Measurements from ENCODE around the gene IL17F. TPM values are rescaled to one million over a fixed set of nuclear protein-coding genes. Genes with fewer than 3 reads are reported as not detected.

The IL17F gene
- total and polyA plus RNA-seq, 2 donors (not counting 1 experiment from before 2014, with no cell fraction given): not detected

DNA sequence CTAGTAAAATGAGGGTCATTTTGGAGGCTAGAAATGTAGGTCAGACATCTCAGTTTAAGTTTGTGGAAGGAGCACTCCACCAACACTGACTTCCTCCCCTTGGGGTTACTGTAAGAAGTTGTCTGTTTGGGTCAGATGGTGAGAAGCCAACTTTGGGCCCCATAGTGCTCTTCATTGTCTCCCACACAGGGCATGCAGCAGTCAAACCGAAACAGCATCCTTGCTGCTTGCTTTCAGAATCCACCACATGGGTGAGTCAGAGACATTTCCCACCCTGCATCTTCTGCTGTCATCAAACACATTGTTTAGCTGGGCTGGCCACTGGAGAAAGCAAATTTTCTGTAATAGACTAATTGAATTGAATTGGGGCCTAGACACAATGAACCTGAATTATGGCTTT lies 16.8 kb downstream of the IL17F start:
- TF ChIP-seq EZH2 (IDR thresholded peaks at IDR 0.05; ENCODE audit: low read length, missing control alignments): no peak
- TF ChIP-seq, protein P1, sequence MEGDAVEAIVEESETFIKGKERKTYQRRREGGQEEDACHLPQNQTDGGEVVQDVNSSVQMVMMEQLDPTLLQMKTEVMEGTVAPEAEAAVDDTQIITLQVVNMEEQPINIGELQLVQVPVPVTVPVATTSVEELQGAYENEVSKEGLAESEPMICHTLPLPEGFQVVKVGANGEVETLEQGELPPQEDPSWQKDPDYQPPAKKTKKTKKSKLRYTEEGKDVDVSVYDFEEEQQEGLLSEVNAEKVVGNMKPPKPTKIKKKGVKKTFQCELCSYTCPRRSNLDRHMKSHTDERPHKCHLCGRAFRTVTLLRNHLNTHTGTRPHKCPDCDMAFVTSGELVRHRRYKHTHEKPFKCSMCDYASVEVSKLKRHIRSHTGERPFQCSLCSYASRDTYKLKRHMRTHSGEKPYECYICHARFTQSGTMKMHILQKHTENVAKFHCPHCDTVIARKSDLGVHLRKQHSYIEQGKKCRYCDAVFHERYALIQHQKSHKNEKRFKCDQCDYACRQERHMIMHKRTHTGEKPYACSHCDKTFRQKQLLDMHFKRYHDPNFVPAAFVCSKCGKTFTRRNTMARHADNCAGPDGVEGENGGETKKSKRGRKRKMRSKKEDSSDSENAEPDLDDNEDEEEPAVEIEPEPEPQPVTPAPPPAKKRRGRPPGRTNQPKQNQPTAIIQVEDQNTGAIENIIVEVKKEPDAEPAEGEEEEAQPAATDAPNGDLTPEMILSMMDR (conservative IDR thresholded peaks at IDR 0.05 in 1 of 2, IDR thresholded peaks at IDR 0.05 in 1 of 2; ENCODE audit: low read depth in 1 of 2, low read length in 2 of 2): no peak
- Histone ChIP-seq H3K4me3 (replicated peaks in 1 of 4; ENCODE audit: control extremely low read depth in 1 of 4, insufficient read depth in 1 of 4, low read depth in 3 of 4, low read length in 4 of 4) (no peak overlapping the region), H3K4me1 (ENCODE audit: control insufficient read depth, extremely low read depth, insufficient read depth, low read length) (no peaks in the 10 kb centered on the region), H3K36me3 (ENCODE audit: control insufficient read depth, insufficient read depth, low read length) (no peaks in the 10 kb centered on the region), H2AFZ (ENCODE audit: low read length) (no peak overlapping the region), H3K27ac (ENCODE audit: insufficient read depth, low read length) (no peak overlapping the region), H3K79me2 (ENCODE audit: control insufficient read depth, insufficient read depth, low read length) (no peaks in the 10 kb centered on the region), H3K27me3 (ENCODE audit: control insufficient read depth, insufficient read depth, low read length) (no peaks in the 10 kb centered on the region), H3K4me2 (ENCODE audit: extremely low read depth, insufficient read depth, low read length) (no peak overlapping the region), H3K9me3 (ENCODE audit: control insufficient read depth, insufficient read depth, low read depth, low read length) (no peaks in the 10 kb centered on the region), H3K9ac (ENCODE audit: insufficient read depth, low read length) (no peak overlapping the region), H4K20me1 (ENCODE audit: control insufficient read depth, extremely low read depth, insufficient read depth, low read length) (no peaks in the 10 kb centered on the region)
- no peak for DNase-seq (ENCODE audit: low read depth in 2 of 2)

DNA sequence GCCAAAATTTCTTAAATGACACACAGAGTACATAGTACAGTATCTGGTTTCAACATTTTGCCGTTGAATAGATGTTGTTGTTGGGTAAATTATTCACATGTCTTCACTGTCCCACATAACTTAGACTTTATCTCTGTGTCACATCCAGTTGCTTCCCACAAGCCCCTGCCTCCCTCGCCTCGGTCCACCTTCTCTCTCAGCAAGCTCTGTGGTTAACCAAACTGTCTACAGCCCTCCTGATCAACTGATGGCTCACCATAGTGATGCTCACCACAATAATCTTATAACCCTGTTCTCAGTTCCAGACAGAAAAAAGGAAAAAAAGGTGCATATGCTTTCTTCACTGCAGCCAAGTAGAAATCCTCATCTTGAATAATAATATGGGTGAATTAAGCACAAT lies 23.0 kb downstream of the IL17F start:
- DNase-seq (ENCODE audit: low read depth in 2 of 2): peak in 1 of 2 donors; percentile 18
- H3K4me2 ChIP-seq (ENCODE audit: extremely low read depth, insufficient read depth, low read length): no peak overlapping the region
- TF ChIP-seq EZH2 (IDR thresholded peaks at IDR 0.05; ENCODE audit: low read length, missing control alignments): no peak
- TF ChIP-seq, protein P1 (conservative IDR thresholded peaks at IDR 0.05 in 1 of 2, IDR thresholded peaks at IDR 0.05 in 1 of 2; ENCODE audit: low read depth in 1 of 2, low read length in 2 of 2): no peak
- H2AFZ ChIP-seq (ENCODE audit: low read length): no peak overlapping the region
- H3K27ac ChIP-seq (ENCODE audit: insufficient read depth, low read length): no peak overlapping the region
- no peaks in the 10 kb centered on the region for H3K27me3 ChIP-seq (ENCODE audit: control insufficient read depth, insufficient read depth, low read length)
- no peaks in the 10 kb centered on the region for H3K4me1 ChIP-seq (ENCODE audit: control insufficient read depth, extremely low read depth, insufficient read depth, low read length)
- H3K9me3 ChIP-seq (ENCODE audit: control insufficient read depth, insufficient read depth, low read depth, low read length): no peaks in the 10 kb centered on the region
- no peaks in the 10 kb centered on the region for H3K36me3 ChIP-seq (ENCODE audit: control insufficient read depth, insufficient read depth, low read length)
- no peaks in the 10 kb centered on the region for H4K20me1 ChIP-seq (ENCODE audit: control insufficient read depth, extremely low read depth, insufficient read depth, low read length)
- no peak overlapping the region for H3K9ac ChIP-seq (ENCODE audit: insufficient read depth, low read length)
- no peak overlapping the region for H3K4me3 ChIP-seq (replicated peaks in 1 of 4; ENCODE audit: control extremely low read depth in 1 of 4, insufficient read depth in 1 of 4, low read depth in 3 of 4, low read length in 4 of 4)
- no peaks in the 10 kb centered on the region for H3K79me2 ChIP-seq (ENCODE audit: control insufficient read depth, insufficient read depth, low read length)

- Histone ChIP-seq H4K20me1 (ENCODE audit: control insufficient read depth, extremely low read depth, insufficient read depth, low read length) (no peaks in the 10 kb centered on the region), H3K4me1 (ENCODE audit: control insufficient read depth, extremely low read depth, insufficient read depth, low read length) (no peaks in the 10 kb centered on the region), H2AFZ (ENCODE audit: low read length) (no peak overlapping the region), H3K27ac (ENCODE audit: insufficient read depth, low read length) (no peak overlapping the region), H3K36me3 (ENCODE audit: control insufficient read depth, insufficient read depth, low read length) (no peaks in the 10 kb centered on the region), H3K9ac (ENCODE audit: insufficient read depth, low read length) (no peak overlapping the region), H3K4me3 (replicated peaks in 1 of 4; ENCODE audit: control extremely low read depth in 1 of 4, insufficient read depth in 1 of 4, low read depth in 3 of 4, low read length in 4 of 4) (no peak overlapping the region), H3K4me2 (ENCODE audit: extremely low read depth, insufficient read depth, low read length) (no peak overlapping the region), H3K9me3 (ENCODE audit: control insufficient read depth, insufficient read depth, low read depth, low read length) (no peaks in the 10 kb centered on the region), H3K79me2 (ENCODE audit: control insufficient read depth, insufficient read depth, low read length) (no peaks in the 10 kb centered on the region), H3K27me3 (ENCODE audit: control insufficient read depth, insufficient read depth, low read length) (peaks cover 6% of the 10 kb centered on the region)
- TF ChIP-seq, protein P1 (conservative IDR thresholded peaks at IDR 0.05 in 1 of 2, IDR thresholded peaks at IDR 0.05 in 1 of 2; ENCODE audit: low read depth in 1 of 2, low read length in 2 of 2): no peak
- TF ChIP-seq EZH2 (IDR thresholded peaks at IDR 0.05; ENCODE audit: low read length, missing control alignments): no peak
- DNase-seq (ENCODE audit: low read depth in 2 of 2): no peak
These were observed 26.5 kb downstream of the IL17F start for GRCh38 chr6:52217761-52218160.
